NCI-H82 treated with DMSO at 0.1 percent for 48 hours (cell line): ENCODE results near the gene ZNF267.
"Not testable (repeated sequence)": the region's sequence is repeated elsewhere in the genome, so short reads cannot be mapped to it uniquely, and the experiment has no call there.

Source experiments
- DNase-seq: peaks from one replicate; lab custom pipeline; 2025; ENCODE audit not compliant: unreplicated experiment; lab: John Stamatoyannopoulos, UW

ZNF267 gene

DNA sequence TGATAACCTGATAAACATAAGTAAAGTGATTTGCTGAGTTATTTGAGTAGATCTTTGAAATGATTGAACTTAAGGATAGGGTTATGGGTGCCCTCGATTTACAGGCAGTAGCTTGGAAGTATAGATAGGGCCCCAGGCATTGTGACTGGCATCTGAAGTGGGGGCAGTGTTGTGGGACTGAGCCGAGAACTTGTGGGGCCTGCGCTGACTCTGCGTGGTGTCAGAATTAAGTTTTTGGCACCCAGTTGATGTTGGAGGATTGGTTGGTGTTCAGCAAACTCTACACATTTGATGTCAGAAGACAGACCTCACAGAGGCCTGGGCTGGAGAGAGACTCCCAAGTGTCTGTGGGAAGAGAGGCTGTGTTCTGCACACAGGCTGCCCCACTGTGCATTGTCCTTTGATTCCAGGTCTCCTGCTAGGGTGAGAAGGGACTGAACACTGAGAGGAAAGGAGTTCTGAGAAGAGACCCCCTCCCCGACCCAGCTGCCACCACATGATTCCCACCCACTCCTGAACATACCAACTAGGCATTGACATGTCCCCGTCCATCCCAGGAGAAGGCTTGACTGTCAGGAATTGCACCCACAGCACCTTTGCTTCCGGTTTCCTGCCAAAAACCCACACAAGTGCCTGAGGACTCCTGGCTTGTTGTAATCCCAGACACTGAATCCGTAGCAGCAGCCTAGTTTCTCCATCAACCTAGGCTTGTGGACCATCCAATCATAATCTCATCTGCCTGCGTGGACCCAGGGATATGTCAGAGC lies 4.5 kb downstream of the ZNF267 start:
- DNase-seq: no peak

DNA sequence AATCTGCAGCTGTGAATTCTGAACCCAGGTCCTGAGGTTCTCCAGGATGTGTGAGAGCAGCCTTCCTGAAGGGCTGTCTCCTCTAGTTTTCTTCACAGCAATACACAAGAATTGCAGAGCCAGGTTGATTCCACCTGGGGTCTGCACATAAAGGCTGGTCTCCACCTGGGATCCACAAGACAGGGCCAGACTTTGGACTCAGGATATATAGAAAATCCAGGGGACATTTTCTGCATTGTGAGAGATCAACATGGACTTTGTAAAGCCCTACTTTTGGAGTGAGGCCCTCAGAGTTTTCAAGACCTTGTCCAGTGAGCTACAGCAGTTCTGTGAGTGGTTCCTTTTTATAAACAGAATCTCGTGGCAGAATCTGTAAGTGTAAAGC lies 6.3 kb downstream of the ZNF267 start:
- DNase-seq: no peak

- DNase-seq: no peak
These were observed 6.8 kb downstream of the ZNF267 start for GRCh38 chr16:31880322-31880979.

- no peak for DNase-seq
These were observed 12.6 kb downstream of the ZNF267 start for GRCh38 chr16:31886227-31886626.

GRCh38 chr16:31888735-31889134 lies 15.1 kb downstream of the ZNF267 start:
- no peak for DNase-seq

DNA sequence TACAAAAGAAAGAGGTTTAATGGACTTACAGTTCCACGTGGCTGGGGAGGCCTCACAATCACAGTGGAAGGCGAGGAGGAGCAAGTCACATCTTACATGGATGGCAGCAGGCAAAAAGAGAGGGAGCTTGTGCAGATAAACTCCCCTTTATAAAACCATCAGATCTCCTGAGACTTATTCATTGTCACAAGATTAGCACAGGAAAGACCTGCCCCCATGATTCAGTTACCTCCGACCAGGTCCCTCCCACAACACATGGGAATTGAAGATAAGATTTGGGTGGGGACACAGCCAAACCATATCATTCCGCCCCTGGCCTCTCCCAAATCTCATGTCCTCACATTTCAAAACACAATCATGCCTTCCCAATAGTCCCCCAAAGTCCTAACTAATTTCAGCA lies 18.5 kb downstream of the ZNF267 start:
- not testable (repeated sequence) for DNase-seq

DNA sequence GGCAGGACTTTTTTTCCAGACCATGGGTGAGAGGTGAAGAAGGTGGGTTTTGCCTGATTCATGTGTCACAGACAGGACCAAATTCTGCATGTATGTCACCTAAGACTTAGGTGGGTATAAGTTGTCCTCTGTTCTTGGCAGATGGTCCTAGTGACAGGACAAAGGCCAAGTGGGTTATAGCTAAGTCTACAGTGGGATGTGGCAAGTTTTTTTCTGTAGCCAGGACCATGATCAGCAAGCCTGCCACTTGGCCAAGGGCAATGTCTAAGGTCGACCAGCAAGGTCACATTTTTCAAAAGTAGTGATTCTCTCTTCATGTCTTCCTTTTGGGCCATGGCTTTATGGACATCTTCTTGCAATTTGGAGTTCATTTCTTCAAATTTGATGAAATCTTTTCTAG lies 20.2 kb downstream of the ZNF267 start:
- DNase-seq: no peak

GRCh38 chr16:31897283-31897682 lies 23.7 kb downstream of the ZNF267 start:
- DNase-seq: no peak

- no peak for DNase-seq
These were observed 25.9 kb downstream of the ZNF267 start for GRCh38 chr16:31899505-31899904.

GRCh38 chr16:31904571-31904970 lies 31.0 kb downstream of the ZNF267 start:
- DNase-seq: not testable (repeated sequence)

DNA sequence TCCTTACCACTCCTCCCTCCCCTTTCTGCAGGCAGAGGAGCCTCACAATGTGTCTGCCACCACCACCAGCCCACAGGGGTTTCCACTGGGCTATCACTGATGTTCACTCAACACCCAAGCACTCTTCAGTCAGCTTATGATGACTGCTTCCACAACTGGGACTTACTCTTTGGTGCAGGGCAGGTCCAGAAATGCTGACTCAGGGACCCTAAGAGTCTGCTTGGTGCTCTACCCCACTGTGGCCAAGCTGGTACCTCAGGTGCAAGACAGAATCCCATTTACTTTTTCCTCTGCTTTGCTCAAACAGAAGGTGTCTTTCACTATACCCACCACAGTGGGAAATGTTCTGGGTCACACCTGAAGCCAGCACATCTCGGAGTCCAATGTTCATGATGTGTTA lies 40.1 kb downstream of the ZNF267 start:
- no peak for DNase-seq

DNA sequence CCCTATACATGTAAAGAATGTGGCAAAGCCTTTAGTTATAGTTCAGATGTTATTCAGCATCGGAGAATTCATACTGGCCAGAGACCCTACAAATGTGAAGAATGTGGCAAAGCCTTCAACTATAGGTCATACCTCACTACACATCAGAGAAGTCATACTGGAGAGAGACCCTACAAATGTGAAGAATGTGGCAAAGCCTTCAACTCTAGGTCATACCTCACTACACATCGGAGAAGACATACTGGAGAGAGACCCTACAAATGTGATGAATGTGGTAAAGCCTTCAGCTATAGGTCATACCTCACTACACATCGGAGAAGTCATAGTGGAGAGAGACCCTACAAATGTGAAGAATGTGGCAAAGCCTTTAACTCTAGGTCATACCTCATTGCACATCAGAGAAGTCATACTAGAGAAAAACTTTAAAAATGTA lies 42.5 kb downstream of the ZNF267 start:
- DNase-seq: no peak

GRCh38 chr16:31920373-31920772 lies 46.8 kb downstream of the ZNF267 start:
- DNase-seq: no peak

GRCh38 chr16:31951806-31952205 lies 78.2 kb downstream of the ZNF267 start:
- DNase-seq: not testable (repeated sequence)

- DNase-seq: not testable (repeated sequence)
These were observed 78.6 kb downstream of the ZNF267 start for GRCh38 chr16:31952206-31952605.

DNA sequence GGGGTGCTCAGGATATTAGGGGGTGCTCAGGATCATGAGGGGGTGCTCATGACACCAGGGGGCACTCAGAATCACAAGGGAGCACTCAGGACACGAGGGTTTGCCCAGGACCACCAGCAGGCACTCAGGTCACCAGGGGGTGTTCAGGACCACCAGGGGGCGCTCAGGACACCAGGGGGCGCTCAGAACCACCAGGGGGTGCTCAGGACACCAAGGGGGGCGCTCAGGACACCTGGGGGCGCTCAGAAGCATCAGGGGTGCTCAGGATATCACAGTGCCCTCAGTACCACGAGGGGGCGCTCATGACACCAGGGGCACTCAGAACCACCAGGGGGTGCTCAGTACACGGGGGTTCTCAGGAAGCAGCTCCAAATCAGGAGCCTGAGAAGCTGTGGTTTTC lies 82.6 kb downstream of the ZNF267 start:
- not testable (repeated sequence) for DNase-seq

DNA sequence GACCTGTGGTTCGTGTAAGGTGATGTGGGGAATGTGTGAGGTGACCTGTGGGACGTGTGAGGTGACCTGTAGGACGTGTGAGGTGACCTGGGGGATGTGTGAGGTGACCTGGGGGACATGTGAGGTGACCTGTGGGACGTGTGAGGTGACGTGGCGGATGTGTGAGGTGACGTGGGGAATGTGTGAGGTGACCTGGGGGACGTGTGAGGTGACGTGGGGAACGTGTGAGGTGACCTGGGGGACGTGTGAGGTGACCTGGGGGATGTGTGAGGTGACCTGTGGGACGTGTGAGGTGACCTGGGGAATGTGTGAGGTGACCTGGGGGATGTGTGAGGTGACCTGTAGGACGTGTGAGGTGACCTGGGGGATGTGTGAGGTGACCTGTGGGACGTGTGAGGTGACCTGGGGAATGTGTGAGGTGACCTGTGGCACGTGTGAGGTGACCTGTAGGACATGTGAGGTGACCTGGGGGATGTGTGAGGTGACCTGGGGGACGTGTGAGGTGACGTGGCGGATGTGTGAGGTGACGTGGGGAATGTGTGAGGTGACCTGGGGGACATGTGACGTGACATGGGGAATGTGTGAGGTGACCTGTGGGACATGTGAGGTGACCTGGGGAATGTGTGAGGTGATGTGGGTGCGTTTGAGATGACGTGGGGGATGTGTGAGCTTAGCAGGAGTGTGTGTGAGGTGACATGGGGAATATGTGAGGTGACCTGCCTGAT lies 86.7 kb downstream of the ZNF267 start:
- DNase-seq: not testable (repeated sequence)
